ENCODE measurements around the gene SLC16A13. TPM values are rescaled to one million over a fixed set of nuclear protein-coding genes. Genes with fewer than 3 reads are reported as not detected.

Gene SLC16A13
- total RNA-seq, 2 experiments from 2014 or later = 4.8 to 5.9 TPM

- Mint-ChIP-seq H3K4me3 (peak overlapping the region; percentile 83), H3K4me1 (ENCODE audit: low read depth) (peaks cover 44% of the 10 kb centered on the region)
Measured at GRCh38 chr17:7016418-7016817, 19.4 kb upstream of the SLC16A13 start.

DNA sequence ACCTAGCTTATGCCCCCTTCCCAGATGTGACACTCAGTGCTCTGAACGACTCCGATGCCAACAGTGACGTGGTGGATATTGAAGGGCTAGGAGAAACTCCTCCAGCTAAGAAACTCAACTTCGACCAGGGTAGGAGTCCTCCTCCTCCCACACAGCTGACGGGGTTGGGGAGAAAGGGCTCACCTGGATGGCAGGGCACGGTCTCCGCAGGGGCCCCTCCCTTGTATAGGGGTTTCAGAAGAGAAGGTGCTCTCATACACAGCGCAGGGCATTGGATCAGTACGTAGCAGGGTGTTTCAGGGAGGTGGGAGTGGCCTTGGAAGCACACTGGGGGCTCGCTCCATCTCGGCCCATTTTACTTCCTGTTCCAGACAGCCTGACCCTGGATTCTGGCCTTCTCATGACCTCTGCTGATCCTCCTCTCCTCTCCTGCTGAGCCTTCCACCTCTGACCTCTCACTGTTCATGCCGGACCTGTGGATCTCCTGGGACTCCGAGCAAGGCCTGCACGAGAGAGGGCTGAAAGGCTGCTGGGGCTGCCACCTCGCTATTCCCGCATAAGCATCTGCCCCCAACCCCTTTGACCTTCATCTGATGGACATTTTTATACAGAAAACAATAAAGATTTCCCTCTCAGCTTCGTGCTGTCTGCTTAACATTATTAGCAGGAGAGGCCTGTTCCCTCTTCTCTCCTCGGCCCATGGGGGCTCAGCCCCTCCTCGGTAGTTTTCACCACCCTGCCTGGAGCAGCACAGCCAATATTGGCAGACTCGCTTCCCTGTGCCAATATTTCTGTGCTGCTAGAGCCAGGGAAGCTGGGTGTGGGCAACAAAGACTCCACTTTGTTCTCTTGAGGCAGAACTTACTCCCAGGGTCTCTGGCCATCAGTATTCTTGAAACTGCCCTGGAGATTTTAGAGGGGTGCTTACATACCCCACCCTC is 18.7 kb upstream of the SLC16A13 start:
- DNase-seq (no peak), ATAC-seq (no peak)
- TF ChIP-seq, protein P1, sequence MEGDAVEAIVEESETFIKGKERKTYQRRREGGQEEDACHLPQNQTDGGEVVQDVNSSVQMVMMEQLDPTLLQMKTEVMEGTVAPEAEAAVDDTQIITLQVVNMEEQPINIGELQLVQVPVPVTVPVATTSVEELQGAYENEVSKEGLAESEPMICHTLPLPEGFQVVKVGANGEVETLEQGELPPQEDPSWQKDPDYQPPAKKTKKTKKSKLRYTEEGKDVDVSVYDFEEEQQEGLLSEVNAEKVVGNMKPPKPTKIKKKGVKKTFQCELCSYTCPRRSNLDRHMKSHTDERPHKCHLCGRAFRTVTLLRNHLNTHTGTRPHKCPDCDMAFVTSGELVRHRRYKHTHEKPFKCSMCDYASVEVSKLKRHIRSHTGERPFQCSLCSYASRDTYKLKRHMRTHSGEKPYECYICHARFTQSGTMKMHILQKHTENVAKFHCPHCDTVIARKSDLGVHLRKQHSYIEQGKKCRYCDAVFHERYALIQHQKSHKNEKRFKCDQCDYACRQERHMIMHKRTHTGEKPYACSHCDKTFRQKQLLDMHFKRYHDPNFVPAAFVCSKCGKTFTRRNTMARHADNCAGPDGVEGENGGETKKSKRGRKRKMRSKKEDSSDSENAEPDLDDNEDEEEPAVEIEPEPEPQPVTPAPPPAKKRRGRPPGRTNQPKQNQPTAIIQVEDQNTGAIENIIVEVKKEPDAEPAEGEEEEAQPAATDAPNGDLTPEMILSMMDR (IDR thresholded peaks at IDR 0.05) = no peak
- intact Hi-C loops (cut with micrococcal nuclease) = no loop called here
- Mint-ChIP-seq H3K27me3 (no peaks in the 10 kb centered on the region), H3K27ac (peak overlapping the region; percentile 93), H3K36me3 (ENCODE audit: low read depth) (peaks cover 37% of the 10 kb centered on the region), H3K4me1 (ENCODE audit: low read depth) (peaks cover 47% of the 10 kb centered on the region), H3K4me3 (peak overlapping the region; percentile 83), H3K9me3 (no peaks in the 10 kb centered on the region)
- POLR2A ChIA-PET = interaction anchor here (1.3 to 2.5 kb wide), 3 partner anchors 9 to 18 kb away, joined by 3 to 11 read pairs (median 7); partner anchors contain the start of gene SLC16A13
- CTCF ChIA-PET = interaction anchor here (0.9 to 2.9 kb wide), 7 partner anchors 8 to 116 kb away, joined by 4 to 13 read pairs (median 6); no protein-coding TSS in a partner anchor

More at GRCh38 chr17:7016418-7016817, 19.4 kb upstream of the SLC16A13 start:
- no peaks in the 10 kb centered on the region for H3K9me3 Mint-ChIP-seq
- intact Hi-C loops (cut with micrococcal nuclease) = no loop called here
- TF ChIP-seq, protein P1 (IDR thresholded peaks at IDR 0.05) = no peak
- peak overlapping the region; percentile 93 for H3K27ac Mint-ChIP-seq
- ChIA-PET CTCF (interaction anchor here (0.9 to 2.9 kb wide), 6 partner anchors 9 to 117 kb away, joined by 4 to 13 read pairs (median 5); no protein-coding TSS in a partner anchor), POLR2A (interaction anchor here (1.8 to 2.5 kb wide), 2 partner anchors 10 to 19 kb away, joined by 7 to 11 read pairs; partner anchors contain the start of gene SLC16A13)
- ATAC-seq (no peak), DNase-seq (peak; percentile 68)
- H3K27me3 Mint-ChIP-seq = no peaks in the 10 kb centered on the region
- H3K36me3 Mint-ChIP-seq (ENCODE audit: low read depth) = peaks cover 37% of the 10 kb centered on the region

- intact Hi-C loops (cut with micrococcal nuclease) = no loop called here
- H3K27ac Mint-ChIP-seq = peak overlapping the region; percentile 93
- peak; percentile 57 for DNase-seq
- H3K4me3 Mint-ChIP-seq = peak overlapping the region; percentile 21
- ChIA-PET POLR2A (interaction anchor here (1.3 to 1.8 kb wide), 2 partner anchors 9 to 12 kb away, joined by 3 to 7 read pairs; no protein-coding TSS in a partner anchor), CTCF (interaction anchor here (1.3 to 2.8 kb wide), 2 partner anchors 27 to 107 kb away, joined by 6 to 8 read pairs; no protein-coding TSS in a partner anchor)
- H3K4me1 Mint-ChIP-seq (ENCODE audit: low read depth) = peaks cover 53% of the 10 kb centered on the region
- TF ChIP-seq, protein P1 (IDR thresholded peaks at IDR 0.05) = no peak
- no peaks in the 10 kb centered on the region for H3K9me3 Mint-ChIP-seq
- no peaks in the 10 kb centered on the region for H3K27me3 Mint-ChIP-seq
- H3K36me3 Mint-ChIP-seq (ENCODE audit: low read depth) = peaks cover 35% of the 10 kb centered on the region
- no peak for ATAC-seq
Measured at GRCh38 chr17:7017827-7018200, 18.0 kb upstream of the SLC16A13 start.

DNA sequence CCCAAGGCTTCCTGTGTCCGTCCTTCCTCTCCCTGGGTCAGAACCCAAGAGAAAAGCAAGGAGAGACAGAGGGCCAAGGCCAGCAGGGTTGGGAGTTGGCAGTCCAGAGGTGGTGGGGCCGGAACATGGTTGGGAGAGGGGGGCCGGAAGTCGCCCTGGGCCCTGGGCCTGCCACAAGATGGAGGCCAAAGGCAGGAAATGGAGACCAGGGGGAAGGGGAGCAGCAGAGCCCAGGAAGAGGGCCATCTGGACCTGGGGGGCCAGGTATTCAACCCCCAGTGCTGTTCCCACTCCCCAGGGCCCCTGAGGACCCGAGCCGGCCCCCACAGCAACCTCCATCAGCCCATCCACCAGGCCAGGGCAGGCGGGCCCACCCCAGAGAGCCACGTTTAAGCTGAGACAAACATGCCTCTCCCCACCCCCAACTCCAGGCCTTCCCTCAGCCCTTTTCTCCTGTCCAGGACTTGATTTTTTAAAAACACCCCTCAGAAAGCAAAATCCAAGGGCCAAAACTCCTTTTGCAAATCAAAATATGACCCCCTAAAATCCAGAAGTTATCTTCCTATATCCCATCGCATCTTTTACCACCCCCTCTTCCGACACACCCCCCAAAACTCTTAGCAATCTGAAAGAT is 17.4 kb upstream of the SLC16A13 start:
- ATAC-seq (no peak), DNase-seq (no peak)
- peaks cover 60% of the 10 kb centered on the region for H3K4me1 Mint-ChIP-seq (ENCODE audit: low read depth)
- no peaks in the 10 kb centered on the region for H3K27me3 Mint-ChIP-seq
- ChIA-PET CTCF (interaction anchor here (0.6 to 4.1 kb wide), 4 partner anchors 13 to 108 kb away, joined by 4 to 52 read pairs (median 7); no protein-coding TSS in a partner anchor), POLR2A (no interaction called here)
- intact Hi-C loops (cut with micrococcal nuclease) = no loop called here
- TF ChIP-seq, protein P1 (IDR thresholded peaks at IDR 0.05) = no peak
- no peak overlapping the region for H3K4me3 Mint-ChIP-seq
- no peaks in the 10 kb centered on the region for H3K9me3 Mint-ChIP-seq
- H3K27ac Mint-ChIP-seq = peak overlapping the region; percentile 93
- H3K36me3 Mint-ChIP-seq (ENCODE audit: low read depth) = peaks cover 28% of the 10 kb centered on the region

Data from activated CD8-positive, alpha-beta T cell treated with anti-CD3 and anti-CD28 coated beads for 36 hours (primary cell).